Dedifferentiated amniotic fluid mesenchymal stem cell (primary cell): ENCODE measurements around the gene FAM168B.
A peak's percentile ranks its signal among the peaks of the same experiment; 100 is the strongest.
"Not testable (repeated sequence)": the region's sequence is repeated elsewhere in the genome, so short reads cannot be mapped to it uniquely, and the experiment has no call there.

Experiments
- DNase-seq: peaks from one replicate; pipeline ENCODE4 v3.0.0-alpha.2; 2016; ENCODE audit errors: extremely low spot score

Gene FAM168B

DNA sequence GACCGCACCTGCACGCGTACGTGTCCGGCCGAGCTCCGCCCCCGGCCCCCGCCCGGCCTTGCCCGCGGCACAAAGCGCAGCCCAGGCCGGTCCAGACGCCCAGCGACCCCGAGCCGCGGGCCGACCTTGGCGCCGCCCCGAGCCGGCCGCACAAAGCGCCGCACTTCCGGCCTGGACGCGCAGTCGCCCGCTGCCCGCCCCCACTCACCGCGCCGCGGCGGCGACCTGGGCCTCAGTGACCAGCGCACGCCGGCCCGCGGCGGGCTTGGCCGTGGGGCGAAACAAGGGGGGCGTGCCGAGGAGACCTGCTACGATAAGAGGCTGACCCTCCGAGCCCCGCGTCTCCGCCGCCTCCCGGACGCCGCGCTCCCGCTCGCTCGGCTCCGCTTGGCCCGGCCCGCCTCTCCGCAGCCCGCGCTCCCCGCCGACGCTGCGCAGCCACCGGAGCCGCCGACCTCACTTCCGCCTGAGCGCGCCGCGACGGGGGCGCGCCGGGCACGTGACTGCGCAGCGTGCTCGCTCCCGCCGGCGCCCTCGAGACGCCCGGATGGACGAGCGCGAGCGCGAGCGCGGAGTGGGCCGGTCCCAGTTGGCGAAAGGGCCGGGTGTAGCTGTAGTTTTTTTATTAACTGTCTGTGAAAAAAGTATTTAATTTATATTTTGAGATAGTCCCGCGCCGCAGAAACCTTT lies at the start of gene FAM168B:
Gene FAM168B, minus strand, starts transcription at position 455 of the 690 bp plus-strand sequence. CDS start 10,814 bp downstream, outside the sequence.
- peak; percentile 79 for DNase-seq

- no peak for DNase-seq
Measured at GRCh38 chr2:131142849-131143248, 49.6 kb upstream of the FAM168B start.

DNA sequence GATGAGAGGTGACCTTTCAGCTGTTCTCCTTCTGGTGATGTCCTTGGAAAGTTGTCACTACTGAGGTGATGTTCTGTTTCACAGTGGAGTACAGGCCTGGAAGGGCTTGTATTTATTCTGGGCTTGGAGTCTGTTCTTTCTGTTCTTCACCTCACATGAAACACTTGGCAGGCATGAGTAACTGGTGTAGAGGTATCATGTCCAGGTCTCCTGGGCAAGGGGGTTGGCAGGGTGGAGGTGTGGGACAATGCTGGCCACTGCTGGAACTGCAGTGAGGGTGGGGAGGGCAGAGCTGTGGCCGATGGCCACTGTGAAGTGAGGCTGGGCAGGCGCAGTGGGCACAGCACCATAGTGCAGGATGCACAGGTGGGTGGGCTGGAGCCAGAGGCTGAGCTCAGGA lies 47.3 kb upstream of the FAM168B start:
- no peak for DNase-seq

DNA sequence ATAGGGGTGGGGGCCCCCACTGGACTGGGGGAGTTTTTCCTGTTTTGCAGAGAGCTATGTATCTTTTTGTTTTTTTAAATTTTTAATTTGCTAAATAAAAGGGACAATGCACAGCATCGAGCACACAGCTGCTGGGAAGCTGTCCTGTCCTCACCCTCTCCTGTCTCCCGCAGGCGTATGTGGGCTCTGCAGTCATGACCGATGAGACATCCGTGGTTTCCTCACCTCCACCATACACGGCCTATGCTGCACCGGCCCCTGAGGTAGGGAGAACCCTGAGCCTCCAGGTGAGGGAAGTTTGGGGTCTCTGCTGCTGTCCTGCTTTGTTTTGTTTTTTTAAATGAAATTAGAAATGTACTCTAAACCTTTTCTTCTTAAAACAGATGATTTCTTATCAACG lies 39.5 kb upstream of the FAM168B start:
- DNase-seq: no peak

DNA sequence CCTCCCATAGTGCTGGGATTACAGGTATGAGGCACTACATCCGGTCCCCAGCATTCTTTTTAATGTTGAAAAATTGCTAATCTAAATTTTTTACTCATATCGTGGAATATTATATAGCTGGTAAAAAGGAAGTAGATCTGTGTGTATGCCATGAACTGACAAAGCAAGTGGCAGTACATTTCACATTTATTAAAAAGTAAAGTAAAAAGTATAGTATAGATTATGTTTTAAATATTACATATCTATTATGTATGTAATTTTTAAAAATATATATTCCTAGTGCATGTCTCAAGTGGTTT lies 37.0 kb upstream of the FAM168B start:
- DNase-seq: no peak

DNA sequence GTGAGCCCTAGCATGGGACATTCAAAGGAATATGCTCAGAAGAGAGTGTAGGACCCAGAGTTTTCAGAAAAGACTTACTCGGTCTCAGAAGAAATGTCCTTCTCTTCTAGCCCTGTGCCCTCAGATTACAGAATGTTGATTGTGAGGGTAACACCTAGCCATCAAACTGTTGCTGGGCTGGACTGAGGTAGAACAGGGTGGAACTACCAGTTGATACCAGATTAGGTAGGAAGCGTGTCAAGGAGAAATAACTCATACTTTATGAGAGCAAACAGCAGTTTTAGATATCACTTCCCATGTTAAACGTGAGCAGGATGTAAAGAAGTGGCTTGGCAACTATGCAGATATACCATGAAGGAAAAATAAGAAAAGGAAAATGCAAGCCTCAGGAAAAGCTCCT lies 34.7 kb upstream of the FAM168B start:
- no peak for DNase-seq

DNA sequence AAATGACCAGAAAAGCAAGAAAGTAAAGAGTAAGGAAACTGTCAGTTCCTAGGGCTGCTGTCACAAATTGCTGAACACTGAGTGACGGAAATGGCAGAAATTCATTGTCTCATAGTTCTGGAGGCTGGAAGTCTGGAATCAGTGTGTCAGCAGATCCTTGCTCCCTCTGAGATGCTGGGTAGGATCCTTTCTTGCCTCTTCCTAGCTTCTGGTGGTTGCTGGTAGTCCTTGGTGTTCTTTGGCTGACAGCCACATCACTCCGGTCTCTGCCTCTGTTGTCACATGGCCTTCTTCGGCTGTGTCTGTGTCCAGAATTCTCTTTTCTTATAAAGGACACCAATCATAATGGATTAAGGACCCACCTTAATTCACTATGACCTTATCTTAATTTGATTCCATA lies 33.8 kb upstream of the FAM168B start:
- no peak for DNase-seq

GRCh38 chr2:131126436-131126835 lies 33.2 kb upstream of the FAM168B start:
- no peak for DNase-seq

DNA sequence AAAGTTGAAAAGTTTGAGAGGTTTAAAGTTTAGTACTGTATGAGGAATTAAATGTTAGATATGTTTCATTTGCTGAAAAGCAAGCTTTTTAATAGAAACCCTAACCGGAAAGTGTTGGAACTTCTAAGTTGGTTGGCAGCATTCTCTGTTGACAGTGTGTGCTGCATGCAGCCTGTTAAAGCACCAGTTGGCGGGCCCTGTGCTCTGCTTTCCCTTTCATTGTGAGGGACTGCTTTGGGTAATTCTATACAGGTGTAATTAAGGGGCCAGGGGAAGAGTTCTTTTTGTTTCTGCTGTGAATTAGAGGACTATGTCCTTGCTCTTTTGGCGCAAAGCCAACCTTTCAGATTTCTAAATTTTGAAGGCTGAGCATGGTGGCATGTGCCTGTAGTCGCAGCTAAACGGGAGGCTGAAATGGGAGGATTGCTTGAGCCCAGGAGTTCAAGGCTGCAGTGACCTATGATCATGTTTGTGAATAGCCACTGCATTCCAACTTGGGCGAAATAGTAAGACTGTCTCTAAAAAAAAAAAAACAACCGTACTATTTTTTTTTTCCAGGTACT lies 32.0 kb upstream of the FAM168B start:
- no peak for DNase-seq

DNA sequence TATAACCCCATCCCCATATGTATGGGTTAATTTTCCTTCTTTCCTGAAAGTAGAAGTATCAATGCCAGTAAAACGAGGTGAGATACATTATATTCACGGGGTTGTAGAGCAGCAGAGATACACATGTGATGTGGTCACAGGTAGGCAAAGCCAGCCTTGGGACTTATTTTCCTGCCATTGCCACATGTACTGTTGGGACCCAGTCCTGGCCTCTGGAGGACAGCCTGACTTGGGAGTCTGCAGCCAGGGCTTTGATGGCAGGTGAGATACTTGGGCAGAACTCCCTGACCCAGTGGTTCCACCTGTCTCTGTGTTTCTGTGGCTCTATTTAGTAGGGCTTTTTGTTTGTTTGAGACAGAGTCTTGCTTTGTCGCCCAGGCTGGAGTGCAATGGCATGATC lies 29.9 kb upstream of the FAM168B start:
- no peak for DNase-seq

DNA sequence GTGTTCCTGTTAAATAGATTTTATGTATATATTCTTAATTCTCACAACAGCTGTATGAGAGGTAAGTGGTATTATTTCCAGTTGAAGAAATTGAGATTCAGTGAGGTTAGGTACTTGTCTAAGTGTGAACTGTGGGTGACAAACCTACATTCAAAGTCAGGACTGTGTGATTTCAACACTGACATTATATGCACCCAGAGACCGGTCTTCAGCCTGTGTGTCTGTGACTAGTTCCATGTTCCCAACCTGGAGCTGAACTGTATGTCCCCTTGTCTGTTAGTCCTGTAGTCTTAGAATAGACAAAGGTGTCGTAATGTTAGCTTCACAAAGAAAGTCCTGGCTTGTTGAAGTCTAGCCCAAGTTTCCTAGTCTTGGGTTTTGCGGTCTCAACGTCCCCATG lies 29.2 kb upstream of the FAM168B start:
- DNase-seq: no peak

DNA sequence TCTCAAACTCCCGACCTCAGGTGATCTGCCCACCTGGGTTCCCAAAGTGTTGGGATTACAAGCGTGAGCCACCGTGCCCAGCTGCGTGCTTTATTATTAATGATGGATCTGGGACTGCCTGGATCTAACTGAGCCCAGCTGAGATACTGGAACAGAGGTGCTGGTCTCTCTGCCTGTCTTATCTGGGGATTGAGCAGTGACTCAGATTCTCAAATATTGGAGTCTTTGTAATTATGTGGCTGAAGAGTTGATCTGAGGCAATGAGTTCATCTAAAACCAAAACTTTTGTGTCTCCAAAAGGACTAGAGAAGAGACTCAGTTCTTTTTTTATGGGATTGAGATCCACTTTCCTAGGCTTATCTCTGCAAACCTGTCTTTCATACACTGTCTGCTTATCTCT lies 28.2 kb upstream of the FAM168B start:
- no peak for DNase-seq

GRCh38 chr2:131120815-131121317 lies 27.6 kb upstream of the FAM168B start:
- DNase-seq: no peak

GRCh38 chr2:131115752-131116151 lies 22.5 kb upstream of the FAM168B start:
- no peak for DNase-seq

GRCh38 chr2:131114950-131115349 lies 21.7 kb upstream of the FAM168B start:
- DNase-seq: not testable (repeated sequence)

DNA sequence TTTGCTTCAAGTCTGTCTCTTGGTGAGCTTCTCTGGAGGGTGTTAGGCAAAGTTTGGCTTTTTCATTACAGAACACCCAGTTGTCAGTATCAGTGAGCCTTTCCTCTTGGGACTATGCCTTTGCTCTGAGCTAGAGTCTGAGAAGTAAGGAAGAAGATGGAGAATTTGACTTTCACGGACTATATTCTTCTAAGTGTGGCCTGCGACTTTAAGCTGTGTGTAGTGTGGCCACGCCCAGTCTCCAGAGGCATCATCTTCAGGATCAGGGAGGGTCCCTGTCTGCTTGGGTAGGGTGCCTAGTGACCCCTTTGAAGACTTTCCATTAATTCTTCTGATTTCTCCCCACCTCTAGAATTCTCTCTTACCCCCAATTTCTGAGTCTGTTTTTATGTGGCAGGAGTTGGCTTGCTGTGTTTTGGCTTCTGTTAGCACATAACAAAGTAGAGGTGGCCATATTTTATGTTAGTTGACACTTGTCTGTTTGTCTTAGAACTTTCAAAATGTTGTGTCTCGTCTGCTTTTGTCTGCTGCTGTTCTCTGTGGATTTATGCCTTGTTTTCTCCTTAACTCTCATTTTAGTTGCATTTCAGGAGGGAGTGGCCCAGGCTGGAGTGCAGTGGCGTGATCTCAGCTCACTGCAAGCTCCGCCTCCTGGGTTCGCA lies 20.4 kb upstream of the FAM168B start:
- no peak for DNase-seq

GRCh38 chr2:131112529-131112928 lies 19.3 kb upstream of the FAM168B start:
- DNase-seq: no peak

- DNase-seq: peak; percentile 28
Measured at GRCh38 chr2:131105950-131106801, 12.9 kb upstream of the FAM168B start.

GRCh38 chr2:131105156-131105949 lies 12.1 kb upstream of the FAM168B start, which contains the start of gene PLEKHB2:
PLEKHB2 (plus strand) TSS chr2:131105336; CDS start chr2:131120942, 15,606 bp downstream.
- peak; percentile 76 for DNase-seq

DNA sequence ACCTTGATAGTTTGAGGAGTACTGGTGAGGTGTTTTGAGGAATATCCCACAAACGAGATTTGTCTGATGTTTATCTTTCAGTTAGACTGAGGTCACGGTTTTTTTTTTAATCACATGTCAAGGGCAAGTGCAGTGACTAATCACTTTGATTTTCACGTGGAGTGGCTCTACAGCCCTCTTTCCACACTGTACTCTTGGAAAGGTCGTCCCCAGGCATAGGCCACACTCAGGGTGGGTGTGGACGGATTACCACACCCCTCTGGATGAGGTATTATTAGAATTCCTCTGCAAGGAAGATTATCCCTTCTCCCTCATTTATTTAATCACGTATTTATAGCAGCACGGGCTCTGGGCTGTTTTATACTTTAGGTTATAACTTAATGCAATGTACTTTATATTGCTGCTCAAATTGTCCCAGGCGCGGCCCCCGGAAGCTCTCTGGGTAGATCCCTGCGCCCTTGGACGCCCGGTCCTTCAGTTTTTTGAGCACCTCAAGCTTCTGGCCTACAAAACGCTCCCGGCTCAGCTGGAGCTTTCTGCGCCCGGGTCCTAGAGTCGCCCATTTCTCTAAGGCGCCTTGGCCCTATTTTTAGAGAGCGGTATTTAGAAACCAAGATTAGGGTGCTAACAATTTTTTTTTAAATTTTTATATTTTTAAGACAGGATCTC lies 11.4 kb upstream of the FAM168B start:
- peak; percentile 63 for DNase-seq

- no peak for DNase-seq
Measured at GRCh38 chr2:131103165-131103564, 9.9 kb upstream of the FAM168B start.
